Muscle of arm (tissue), 12 donors: Measurements from ENCODE around the gene TPP1. TPM values are rescaled to one million over a fixed set of nuclear protein-coding genes. Genes with fewer than 3 reads are reported as not detected.

Experiments used
- DNase-seq: peaks from one replicate; pipeline ENCODE4 v3.0.0-alpha.2; 2013
- polyA plus RNA-seq, 12 donors: library from polyadenylated mRNA; unstranded; fragments of 120-200 nt; gene quantifications; one replicate each; pipeline ENCODE4 v1.2.1, GENCODE V29; 2013; ENCODE audit not compliant: insufficient read length in 12 of 12

The TPP1 gene
- polyA plus RNA-seq, 12 donors: 37.1 to 78.2 (median 41.9) TPM; not detected in 1

- no peak for DNase-seq
These were observed 30.9 kb upstream of the TPP1 start for GRCh38 chr11:6650104-6650503.

GRCh38 chr11:6648501-6648900 is 29.3 kb upstream of the TPP1 start:
- no peak for DNase-seq

GRCh38 chr11:6647836-6648235 is 28.6 kb upstream of the TPP1 start:
- DNase-seq: no peak

- peak; percentile 72 for DNase-seq
These were observed 27.9 kb upstream of the TPP1 start for GRCh38 chr11:6646918-6647679.

- peak; percentile 94 for DNase-seq
These were observed 27.3 kb upstream of the TPP1 start for GRCh38 chr11:6646576-6646917.

GRCh38 chr11:6646071-6646470 is 26.8 kb upstream of the TPP1 start:
- peak; percentile 88 for DNase-seq

DNA sequence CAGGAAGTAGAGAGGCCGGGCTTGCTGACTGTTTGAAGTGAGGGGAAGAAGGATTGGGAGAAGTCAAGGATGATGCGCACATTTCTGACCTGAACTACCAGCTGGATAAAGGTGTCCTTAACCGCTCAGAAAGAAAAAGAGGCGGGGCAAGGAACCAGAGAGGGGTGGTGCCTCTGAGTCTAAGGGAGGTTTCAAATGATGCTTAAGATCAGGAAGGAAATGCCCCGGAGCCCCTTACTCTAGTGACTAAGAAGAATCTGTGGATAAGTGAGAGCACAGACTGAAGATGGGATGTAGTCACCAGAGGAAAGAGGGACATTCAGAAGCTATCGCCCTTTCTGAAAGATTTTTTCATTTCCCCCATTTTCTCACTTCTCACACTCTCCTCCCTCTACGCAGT is 23.7 kb upstream of the TPP1 start:
- no peak for DNase-seq

DNA sequence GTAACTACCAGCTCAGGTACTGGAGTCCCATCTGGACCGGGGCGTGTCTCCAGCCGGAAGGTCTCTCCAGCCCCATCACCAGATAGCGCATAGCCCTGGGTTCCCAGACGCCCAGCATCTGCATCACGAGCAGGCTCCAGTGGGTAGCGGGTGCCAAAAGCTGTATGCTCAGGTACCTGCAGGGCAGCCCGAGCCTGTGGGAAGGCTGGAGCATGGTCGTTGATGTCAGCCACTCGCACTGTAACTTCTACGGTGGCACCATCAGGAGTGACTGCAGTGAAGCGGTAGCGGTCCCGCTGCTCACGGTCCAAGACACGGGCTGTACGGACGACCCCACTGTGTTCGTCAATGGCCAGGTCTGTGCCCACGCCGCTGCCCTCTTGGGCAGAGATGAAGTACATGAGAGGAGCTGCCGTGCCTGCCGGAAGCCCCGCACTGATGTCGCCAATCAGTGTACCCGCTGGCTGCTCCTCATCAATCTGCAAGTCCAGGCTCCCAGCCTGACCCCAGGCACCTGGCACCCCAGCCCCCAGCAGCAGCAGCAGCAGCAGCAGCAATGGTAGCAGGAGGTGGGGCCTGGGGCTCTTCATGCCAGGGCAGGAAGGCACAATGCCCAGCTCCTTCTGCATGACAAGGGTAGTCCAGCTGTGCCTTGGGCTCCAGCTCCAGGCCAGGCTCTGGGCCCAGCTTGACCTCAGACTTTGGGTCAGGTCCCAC is 21.9 kb upstream of the TPP1 start:
- no peak for DNase-seq

- DNase-seq: no peak
These were observed 21.1 kb upstream of the TPP1 start for GRCh38 chr11:6640036-6640984.

GRCh38 chr11:6638429-6638828 is 19.2 kb upstream of the TPP1 start:
- DNase-seq: no peak

DNA sequence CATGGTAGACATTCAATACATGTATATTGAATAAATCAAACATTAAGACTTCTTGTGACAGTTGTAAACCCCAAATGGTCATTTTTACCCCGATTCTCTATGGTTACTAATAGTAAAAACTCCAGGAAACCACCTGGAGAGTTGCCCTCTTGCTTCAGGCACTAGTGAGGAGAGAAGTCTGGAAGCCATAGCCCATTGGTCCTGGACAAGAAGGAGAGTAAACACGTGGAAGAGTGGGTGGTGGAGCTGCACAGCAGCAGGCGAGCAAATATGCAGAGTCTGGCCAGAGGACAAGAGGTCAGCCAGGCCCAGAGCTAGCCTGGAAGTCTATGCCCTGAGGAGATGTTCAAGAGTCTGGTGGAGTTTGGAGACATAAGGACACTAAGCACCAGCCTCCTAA is 18.6 kb upstream of the TPP1 start:
- no peak for DNase-seq

GRCh38 chr11:6636480-6636879 is 17.3 kb upstream of the TPP1 start:
- no peak for DNase-seq

- no peak for DNase-seq
These were observed 16.1 kb upstream of the TPP1 start for GRCh38 chr11:6635082-6635932.

DNA sequence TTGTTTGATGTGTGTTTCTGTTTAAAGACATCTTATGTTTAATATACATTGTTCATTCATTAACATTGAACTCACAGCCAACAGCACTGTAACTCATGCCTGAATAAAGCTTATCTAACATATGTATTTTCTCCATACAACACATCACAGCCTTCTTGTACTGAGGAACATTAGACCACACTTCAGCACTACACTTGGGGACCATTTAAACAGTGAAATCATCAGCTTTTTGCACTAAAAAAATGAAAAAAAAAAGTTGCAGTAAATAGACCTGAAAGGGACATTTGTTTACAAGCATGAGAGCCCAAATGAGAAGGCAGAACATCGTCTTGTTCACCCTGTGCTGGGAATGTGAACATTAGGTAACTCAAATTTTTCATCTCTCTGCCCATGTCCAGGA is 15.3 kb upstream of the TPP1 start:
- no peak for DNase-seq

DNA sequence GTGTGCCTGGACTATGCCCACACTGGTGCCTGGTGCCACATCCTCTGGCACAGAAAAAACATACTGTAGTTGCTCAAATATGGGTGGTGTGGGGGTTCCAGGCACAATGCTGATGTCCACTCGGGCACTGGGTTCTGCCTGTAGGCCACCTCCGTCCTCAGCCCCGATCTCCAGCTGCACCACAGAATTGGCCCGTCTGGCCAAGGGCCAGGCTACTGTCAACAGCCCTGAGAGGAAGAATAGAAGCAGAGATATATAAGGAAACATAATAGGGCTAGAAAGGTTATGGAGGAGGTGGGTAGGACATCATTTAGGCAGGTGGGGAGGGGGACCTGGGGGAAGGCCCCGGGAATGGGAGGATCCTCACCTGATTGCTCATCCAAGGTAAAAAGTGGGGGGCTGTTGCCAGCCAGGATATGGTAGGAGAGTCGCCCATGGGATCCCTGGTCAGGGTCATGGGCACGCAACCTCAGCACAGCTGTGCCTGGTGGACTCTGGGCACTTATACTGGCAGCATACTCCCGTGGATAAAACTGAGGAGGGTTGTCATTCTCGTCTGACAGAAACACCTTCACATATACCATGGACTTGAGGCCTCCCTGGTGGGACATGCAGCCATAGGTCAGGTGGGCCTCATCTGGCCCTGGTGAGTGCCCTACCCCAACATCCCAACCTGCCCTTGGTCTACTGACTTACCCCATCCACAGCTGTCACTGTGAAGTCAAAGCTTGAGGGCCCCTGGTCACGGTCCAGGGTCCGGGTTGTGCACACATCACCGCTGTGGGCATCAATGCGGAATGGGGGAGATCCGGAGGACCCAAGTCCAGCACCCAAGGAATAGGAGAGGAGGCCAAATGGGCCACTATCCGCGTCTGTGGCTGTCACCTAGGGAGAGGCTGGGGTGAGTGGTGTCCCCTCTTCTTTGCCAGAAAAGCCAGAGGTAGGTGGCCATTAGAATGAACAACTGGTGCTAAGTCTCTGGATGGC is 14.5 kb upstream of the TPP1 start:
- no peak for DNase-seq

DNA sequence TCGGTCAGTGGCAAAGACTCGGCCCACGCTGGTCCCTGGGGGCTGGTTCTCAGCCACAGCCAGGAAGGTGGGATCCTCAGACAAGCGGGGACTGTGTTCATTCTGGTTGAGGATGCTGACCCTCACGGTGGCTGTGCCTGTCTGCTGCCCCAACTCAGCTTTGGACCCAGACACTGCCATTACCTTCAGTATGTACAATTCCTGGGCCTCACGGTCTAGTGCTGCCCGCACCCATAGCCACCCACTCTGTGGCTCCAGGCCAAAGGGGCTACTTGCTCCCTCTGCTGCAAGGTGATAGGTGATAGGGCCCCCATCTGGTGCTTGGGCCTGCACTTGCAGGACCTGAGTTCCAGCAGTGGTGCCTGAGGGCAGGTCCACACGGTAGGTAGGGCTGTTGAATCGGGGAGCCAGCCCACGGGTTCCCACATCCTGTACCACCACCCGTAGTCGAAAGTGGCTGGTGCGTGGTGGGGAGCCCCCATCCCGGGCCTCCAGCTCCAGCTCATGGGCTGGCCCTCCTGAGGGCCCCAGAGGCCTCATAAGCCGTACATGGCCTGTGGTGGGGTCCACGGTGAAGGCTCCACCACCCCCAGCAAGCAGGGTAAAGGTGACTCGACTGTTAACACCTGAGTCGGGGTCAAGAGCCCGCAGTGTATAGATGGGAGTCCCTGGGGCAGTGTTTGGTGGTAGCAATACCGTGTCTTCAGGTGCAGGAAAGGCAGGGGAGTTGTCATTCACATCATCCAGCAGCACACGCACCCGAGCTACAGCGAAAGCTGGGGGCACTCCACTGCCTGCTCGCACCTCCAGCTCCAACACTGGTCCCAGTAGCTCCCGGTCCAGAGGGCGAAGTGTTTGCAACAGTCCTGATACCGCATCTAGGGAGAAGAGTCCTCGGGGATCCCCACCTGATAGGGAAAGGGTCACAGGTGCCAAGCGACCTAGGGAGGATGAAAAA is 13.2 kb upstream of the TPP1 start:
- DNase-seq: no peak

GRCh38 chr11:6631361-6631890 is 12.2 kb upstream of the TPP1 start:
- DNase-seq: no peak

- no peak for DNase-seq
These were observed 11.5 kb upstream of the TPP1 start for GRCh38 chr11:6630632-6631291.
